ENCODE data around the gene BHLHE41.
A peak's percentile ranks its signal among the peaks of the same experiment; 100 is the strongest.

BHLHE41 gene

DNA sequence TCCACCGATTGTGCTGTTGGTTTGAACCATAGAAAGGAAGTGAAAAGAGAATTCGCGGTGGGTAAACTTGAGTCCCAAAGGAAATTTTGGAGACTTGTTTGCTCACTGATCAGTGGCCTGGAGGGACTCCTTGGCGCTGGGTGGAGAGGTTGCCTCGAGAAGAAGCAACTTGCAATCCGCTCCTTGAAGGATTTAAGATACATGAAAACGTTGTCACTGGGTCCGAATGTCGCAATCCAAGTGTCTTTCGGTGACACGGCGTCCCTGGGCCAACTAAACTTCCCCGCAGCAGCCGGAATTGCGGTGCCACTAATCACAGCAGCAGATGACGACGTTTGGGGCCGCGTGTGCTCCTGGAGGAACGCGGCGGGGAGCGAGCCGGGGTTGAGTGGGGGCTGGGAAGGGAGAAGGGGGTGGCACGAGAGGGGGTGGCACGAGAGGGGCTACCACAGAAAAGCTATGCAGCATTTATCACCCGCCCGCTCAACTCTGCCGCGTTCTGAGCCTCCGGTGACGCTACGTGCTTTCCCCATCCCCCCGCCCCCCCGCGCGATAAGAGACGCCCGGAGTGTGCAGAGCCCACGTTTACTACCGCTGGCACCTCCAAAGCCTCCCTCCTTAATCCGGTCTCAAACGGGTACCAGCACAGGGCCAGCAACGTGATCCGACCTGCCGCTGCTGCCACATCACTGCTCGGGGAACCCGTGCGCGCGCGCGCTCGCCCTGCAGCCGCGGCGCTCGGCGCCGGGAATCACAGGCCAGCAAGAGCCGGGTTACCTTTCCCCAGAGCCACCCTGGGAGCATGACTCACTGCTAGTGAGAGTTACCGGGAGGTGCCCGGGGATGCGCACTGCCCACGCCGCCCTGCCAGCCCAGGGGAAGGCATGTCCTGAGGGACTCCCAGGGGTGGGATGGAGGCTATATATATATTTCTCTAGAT, 833 bp upstream of the BHLHE41 start:
- ATAC-seq: peak; percentile 77
- no peak for TF ChIP-seq BACH2 (CRISPR knock-in tag; IDR thresholded peaks at IDR 0.05; ENCODE audit: borderline replicate concordance)
- TF ChIP-seq ZNF70 (CRISPR knock-in tag; IDR thresholded peaks at IDR 0.05): no peak
- no peak for TF ChIP-seq TSHZ2 (CRISPR knock-in tag; IDR thresholded peaks at IDR 0.05)
- TF ChIP-seq TCF4 (CRISPR knock-in tag; IDR thresholded peaks at IDR 0.05; ENCODE audit: borderline replicate concordance): no peak

- no peak for TF ChIP-seq OSR1 (CRISPR knock-in tag; IDR thresholded peaks at IDR 0.05)
- TF ChIP-seq BACH2 (CRISPR knock-in tag; IDR thresholded peaks at IDR 0.05; ENCODE audit: borderline replicate concordance): no peak
- TF ChIP-seq ZFP3 (CRISPR knock-in tag; IDR thresholded peaks at IDR 0.05): no peak
- TF ChIP-seq GLIS3 (CRISPR knock-in tag; IDR thresholded peaks at IDR 0.05): no peak
- TF ChIP-seq ARNTL (CRISPR knock-in tag; IDR thresholded peaks at IDR 0.05; ENCODE audit: borderline replicate concordance, low read depth): no peak
- no peak for TF ChIP-seq CSDC2 (CRISPR knock-in tag; IDR thresholded peaks at IDR 0.05)
- no peak for TF ChIP-seq ISL1 (CRISPR knock-in tag; IDR thresholded peaks at IDR 0.05)
- TF ChIP-seq ESRRG (CRISPR knock-in tag; IDR thresholded peaks at IDR 0.05): no peak
- no peak for TF ChIP-seq TOX (CRISPR knock-in tag; IDR thresholded peaks at IDR 0.05; ENCODE audit: borderline replicate concordance)
- no peak for TF ChIP-seq PPARA (CRISPR knock-in tag; IDR thresholded peaks at IDR 0.05; ENCODE audit: borderline replicate concordance)
- TF ChIP-seq, protein P1, sequence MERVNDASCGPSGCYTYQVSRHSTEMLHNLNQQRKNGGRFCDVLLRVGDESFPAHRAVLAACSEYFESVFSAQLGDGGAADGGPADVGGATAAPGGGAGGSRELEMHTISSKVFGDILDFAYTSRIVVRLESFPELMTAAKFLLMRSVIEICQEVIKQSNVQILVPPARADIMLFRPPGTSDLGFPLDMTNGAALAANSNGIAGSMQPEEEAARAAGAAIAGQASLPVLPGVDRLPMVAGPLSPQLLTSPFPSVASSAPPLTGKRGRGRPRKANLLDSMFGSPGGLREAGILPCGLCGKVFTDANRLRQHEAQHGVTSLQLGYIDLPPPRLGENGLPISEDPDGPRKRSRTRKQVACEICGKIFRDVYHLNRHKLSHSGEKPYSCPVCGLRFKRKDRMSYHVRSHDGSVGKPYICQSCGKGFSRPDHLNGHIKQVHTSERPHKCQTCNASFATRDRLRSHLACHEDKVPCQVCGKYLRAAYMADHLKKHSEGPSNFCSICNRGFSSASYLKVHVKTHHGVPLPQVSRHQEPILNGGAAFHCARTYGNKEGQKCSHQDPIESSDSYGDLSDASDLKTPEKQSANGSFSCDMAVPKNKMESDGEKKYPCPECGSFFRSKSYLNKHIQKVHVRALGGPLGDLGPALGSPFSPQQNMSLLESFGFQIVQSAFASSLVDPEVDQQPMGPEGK (CRISPR knock-in tag; IDR thresholded peaks at IDR 0.05; ENCODE audit: borderline replicate concordance): no peak
- no peak for TF ChIP-seq CSRNP3 (CRISPR knock-in tag; IDR thresholded peaks at IDR 0.05)
- TF ChIP-seq, protein P2, sequence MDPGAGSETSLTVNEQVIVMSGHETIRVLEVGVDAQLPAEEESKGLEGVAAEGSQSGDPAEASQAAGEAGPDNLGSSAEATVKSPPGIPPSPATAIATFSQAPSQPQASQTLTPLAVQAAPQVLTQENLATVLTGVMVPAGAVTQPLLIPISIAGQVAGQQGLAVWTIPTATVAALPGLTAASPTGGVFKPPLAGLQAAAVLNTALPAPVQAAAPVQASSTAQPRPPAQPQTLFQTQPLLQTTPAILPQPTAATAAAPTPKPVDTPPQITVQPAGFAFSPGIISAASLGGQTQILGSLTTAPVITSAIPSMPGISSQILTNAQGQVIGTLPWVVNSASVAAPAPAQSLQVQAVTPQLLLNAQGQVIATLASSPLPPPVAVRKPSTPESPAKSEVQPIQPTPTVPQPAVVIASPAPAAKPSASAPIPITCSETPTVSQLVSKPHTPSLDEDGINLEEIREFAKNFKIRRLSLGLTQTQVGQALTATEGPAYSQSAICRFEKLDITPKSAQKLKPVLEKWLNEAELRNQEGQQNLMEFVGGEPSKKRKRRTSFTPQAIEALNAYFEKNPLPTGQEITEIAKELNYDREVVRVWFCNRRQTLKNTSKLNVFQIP (CRISPR knock-in tag; IDR thresholded peaks at IDR 0.05; ENCODE audit: borderline replicate concordance, low read depth): no peak
- TF ChIP-seq TSHZ2 (CRISPR knock-in tag; IDR thresholded peaks at IDR 0.05): no peak
These were observed 1.3 kb downstream of the BHLHE41 start for GRCh38 chr12:26123482-26123980.

More at GRCh38 chr12:26123482-26123980, 1.3 kb downstream of the BHLHE41 start:
- ATAC-seq: peak; percentile 1; the same call in 2 of the 3 replicates

Data from SK-N-SH treated with all-trans-retinoic acid at 6 μM for 48 hours (cell line).